Fibroblast of pulmonary artery (primary cell): ENCODE measurements around the gene ACTA2.

Experiments
- DNase-seq: peaks from one replicate; pipeline ENCODE4 v3.0.0-alpha.2; 2010; ENCODE audit warnings: low read depth
- H3K4me3 ChIP-seq: replicated peaks from 2 replicates; pipeline ENCODE4 v1.5.1; 2011; ENCODE audit warnings: low read depth, mild to moderate bottlenecking, control low read depth, low read length, moderate library complexity
- CTCF ChIP-seq: IDR thresholded peaks from 2 replicates; pipeline ENCODE4 v1.5.1; 2011; ENCODE audit warnings: mild to moderate bottlenecking, control low read depth, low read length, inconsistent platforms; ENCODE audit errors: missing control alignments

Gene ACTA2

GRCh38 chr10:88975377-88975720 is 22.8 kb upstream of the ACTA2 start:
- H3K4me3 ChIP-seq, result peak overlapping the region; percentile 61
- no peak for TF ChIP-seq CTCF
- DNase-seq, result no peak

GRCh38 chr10:88974446-88975376 is 22.1 kb upstream of the ACTA2 start:
- no peak for DNase-seq
- no peak for TF ChIP-seq CTCF
- peak overlapping the region; percentile 61 for H3K4me3 ChIP-seq

- TF ChIP-seq CTCF, result no peak
- no peak for DNase-seq
- H3K4me3 ChIP-seq, result no peak overlapping the region
Measured at GRCh38 chr10:88974012-88974411, 21.4 kb upstream of the ACTA2 start.

GRCh38 chr10:88971221-88972061 is 18.9 kb upstream of the ACTA2 start:
- DNase-seq, result no peak
- TF ChIP-seq CTCF, result no peak
- H3K4me3 ChIP-seq, result no peak overlapping the region

- no peak overlapping the region for H3K4me3 ChIP-seq
- no peak for DNase-seq
- no peak for TF ChIP-seq CTCF
Measured at GRCh38 chr10:88968391-88968790, 15.8 kb upstream of the ACTA2 start.

GRCh38 chr10:88966797-88967196 is 14.2 kb upstream of the ACTA2 start:
- TF ChIP-seq CTCF, result no peak
- DNase-seq, result no peak
- H3K4me3 ChIP-seq, result no peak overlapping the region
